T-helper 9 cell (primary cell): ENCODE measurements around the gene GPC3.
"Not testable (repeated sequence)": the region's sequence is repeated elsewhere in the genome, so short reads cannot be mapped to it uniquely, and the experiment has no call there.

Experiments
- DNase-seq: peaks from one replicate; pipeline ENCODE4 v3.0.0-alpha.2; 2020
- total RNA-seq, 2 donors: gene quantifications; one replicate each; lab custom pipeline; 2026; lab: John Stamatoyannopoulos, UW

GPC3 gene
- total RNA-seq = 0 to 0.14 reads per million in 2 donors

DNA sequence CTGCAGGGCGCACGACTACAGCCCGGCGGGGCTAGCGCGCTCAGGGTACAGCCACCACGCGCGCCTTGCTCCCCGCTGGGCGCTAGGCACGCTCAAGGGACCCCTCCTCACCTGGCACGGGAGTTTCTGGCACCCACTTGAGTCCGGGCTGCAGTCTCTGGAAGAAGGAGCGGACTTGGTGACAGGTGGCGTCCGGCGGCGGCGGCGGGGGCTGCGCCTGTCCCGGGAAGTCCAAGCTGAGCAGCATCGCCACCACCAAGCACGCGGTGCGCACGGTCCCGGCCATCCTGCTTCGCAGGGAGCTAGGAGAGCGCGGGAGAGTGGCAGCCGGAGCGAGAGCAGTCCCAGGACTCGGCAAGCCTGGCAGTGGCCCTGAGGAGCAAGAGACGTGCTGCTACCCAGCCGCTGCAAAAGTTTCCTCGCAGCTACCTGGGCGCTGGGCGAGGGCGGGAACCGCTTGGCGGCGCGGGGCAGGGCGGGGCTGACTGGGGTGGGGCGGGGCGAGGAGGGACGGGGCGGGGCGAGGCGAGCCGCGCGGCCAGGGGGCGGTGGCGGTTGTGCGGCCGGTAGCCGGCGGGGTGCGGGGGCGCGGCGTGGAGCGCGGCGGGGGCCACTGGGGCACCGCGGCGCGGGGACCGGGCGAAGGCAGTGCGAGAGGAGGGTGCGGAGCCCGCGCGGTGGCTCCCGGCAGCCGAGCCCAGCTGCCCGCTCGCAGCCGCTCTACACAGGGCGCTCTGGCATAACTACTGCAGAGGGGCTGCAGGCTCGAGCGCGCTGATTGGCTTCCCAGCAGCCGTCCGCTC lies at the start of gene GPC3:
Gene GPC3 (minus strand): TSS at position 431 of the 803 bp plus-strand sequence.
- peak; percentile 7 for DNase-seq

DNA sequence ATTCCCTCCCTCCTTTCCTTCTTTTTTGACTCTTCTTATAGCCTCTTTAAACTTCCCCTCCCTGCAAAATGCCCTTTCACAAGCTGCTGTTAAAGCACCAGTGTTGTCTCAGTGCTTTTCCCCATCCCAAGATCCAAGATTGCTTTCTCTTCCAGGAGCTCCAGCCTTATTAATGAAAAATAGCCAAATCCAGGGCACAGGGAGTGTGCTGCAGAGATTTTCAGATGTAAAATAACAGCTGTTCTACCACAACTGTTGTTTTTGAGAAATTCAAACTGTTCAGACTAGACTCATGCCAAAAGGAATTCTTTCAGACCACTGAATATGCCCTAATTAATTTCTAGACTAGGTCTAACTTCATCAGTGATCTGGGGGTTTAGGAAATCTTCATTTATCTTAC lies 47.0 kb upstream of the GPC3 start:
- no peak for DNase-seq

DNA sequence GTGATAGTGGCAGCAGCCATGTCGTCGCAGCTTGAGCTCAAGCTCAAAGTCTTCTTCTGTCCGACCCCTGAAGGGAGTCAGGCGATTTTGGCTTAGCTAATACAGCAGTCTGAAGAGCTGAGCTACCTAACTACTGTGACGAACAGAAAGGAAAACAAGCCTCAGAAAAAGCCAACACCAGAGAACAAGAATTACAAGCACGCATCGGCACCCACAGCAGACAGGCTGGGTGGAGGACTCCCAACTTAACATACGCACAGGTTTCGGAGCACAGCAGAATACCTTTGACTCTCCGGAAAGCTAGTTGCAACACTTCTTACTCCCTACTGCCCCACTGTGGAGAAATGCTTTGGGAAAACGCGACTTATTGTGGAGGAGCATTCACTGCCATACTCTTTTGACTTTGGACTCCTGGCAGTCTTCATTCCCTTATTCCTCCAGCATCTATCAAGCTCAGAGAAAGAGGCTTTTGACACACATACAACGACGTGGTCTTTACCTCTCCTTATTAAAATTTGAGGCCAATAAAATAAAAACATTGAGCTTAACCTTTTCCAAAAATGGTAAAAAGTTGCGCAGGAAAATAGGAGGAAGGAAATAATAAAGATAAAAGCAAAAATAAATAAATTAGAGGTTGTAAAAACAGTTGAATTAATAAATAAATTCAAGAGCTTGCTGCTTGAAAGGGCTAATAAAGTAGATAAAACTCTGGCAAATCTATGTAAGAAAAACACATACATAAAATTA lies 41.3 kb upstream of the GPC3 start:
- DNase-seq = no peak

GRCh38 chrX:134025986-134026545 lies 40.7 kb upstream of the GPC3 start:
- DNase-seq = no peak

GRCh38 chrX:134024686-134025377 lies 39.4 kb upstream of the GPC3 start:
- DNase-seq = no peak

GRCh38 chrX:134023851-134024281 lies 38.5 kb upstream of the GPC3 start:
- no peak for DNase-seq

DNA sequence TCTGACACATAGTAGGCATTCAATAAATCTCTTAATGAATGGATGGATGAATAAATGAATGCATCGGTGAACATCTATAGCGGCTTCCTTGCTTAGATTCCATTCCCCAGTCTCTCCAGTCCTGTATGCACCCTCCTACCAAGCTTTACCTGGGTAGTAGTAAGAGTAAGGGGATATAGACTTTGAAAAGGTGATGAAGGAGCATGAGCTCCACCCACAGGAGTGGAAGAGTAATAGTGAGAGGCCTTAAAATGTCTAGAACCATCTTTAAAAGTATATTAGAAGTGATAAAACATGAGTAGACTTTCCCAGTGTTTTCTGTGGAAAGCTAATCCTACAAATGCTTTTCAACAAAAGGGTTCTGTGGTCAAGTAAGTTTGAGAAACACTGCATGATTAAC lies 35.5 kb upstream of the GPC3 start:
- DNase-seq = no peak

DNA sequence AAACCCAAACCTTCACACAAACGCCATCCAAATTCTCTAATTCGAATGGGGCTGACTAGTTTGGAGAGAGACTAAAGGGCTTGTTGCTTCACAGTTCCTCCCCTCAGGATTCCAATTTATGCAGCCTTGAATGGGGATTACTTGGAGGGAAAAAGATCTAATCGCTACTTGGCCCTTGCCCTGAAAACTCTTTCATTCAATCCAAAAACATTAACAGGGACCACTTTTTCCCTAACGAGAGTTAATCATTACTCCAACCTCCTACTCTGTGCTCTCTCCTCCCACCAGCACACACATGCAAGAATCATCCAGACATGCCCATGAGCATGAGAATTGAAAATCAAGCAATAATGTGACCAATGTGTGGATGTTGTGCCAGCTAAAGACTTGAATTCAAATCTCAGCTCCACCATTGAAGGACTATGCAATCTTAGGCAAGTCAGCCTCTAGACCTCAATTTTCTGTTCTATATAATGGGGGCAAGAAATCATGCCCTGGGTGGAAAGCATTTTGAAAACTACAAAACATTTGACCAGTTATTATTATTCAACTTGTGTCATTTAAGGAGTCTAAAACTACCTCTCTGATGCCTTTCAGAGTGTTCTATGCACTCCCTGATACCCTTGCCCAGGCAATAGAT lies 34.3 kb upstream of the GPC3 start:
- DNase-seq = no peak

DNA sequence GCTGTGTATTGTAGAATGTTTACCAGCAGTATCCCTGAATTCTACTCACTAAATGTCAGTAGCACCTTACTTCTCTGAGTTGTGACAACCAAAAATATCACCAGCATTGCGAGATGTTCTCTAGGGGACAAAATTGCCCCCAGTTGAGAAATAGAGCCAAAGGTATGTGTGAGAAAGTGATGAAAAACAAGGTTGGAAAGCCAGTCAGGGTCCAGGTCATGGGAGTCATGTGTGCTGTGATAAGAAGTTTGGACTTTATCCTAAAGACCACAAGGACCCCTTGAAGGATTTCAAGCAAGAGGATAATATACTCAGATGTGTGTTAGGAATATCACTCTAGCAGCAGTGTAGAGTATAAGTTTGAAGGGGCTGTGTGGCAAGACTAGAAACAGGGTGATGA lies 30.9 kb upstream of the GPC3 start:
- DNase-seq = not testable (repeated sequence)

DNA sequence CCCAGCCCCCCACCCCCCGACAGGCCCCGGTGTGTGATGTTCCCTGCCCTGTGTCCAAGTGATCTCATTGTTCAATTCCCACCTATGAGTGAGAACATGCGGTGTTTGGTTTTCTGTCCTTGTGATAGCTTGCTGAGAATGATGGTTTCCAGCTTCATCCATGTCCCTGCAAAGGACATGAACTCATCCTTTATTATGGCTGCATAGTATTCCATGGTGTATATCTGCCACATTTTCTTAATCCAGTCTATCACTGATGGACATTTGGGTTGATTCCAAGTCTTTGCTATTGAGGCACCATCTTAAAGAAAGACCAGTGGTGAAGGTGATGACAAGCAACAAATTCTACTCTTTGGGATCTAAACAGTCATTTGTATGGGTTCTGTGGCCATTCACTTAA lies 30.1 kb upstream of the GPC3 start:
- DNase-seq = not testable (repeated sequence)

DNA sequence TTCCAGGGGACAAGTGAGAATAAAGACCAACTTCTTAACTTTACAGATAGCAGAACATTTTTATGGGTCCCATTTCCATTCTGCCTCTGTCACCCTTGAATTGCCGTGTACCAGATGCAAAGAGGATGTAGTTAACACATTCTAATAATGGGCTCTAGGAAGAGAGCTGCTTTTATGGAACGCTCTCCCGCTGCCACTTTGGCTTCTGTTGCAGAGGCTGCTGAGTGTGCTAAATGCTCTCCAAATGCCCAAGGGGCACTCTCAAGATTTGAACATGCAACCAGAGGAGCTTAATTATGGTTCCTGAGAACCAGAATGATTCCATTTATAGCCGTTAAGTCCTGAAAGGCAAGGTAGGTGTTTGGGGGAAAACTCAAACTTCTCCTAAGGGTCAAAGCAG lies 28.1 kb upstream of the GPC3 start:
- no peak for DNase-seq

DNA sequence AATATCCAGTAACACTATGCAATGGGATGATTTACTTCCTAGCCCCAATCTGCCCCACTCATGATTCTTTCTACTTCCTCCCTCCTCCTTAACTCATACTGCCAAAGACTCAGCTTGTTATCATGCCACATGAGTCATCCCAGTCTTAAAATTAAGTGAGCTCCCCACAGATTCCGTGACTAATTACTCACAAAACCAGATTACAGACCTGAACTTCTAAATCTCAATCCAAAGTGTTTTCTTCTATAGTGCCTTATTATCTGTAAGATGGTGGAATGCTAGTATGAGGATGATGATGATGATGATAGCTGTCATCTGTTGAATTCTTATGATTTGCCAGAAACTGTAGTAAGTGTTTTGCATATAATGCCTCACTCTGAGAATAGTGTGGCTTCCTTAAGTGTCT lies 27.7 kb upstream of the GPC3 start:
- DNase-seq = no peak

GRCh38 chrX:134010690-134011089 lies 25.3 kb upstream of the GPC3 start:
- DNase-seq = no peak

DNA sequence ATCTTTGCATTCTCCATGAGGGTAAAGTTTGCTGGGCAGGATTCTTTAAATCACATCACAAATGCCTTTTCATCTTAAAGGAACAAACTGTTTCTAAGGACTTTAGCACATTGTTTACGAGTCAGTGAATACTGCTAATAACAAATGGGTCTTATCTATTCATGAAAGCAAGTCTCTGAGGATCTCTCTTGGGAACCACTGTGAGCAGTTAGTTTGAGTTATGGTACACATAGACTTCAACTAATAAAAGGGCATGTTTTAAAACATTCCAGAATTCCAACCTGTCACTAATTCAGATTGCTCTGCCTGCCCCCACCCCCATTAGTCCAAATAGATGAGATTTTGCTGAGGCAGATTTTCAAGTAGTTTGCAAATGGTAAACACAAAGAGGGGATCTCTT lies 22.3 kb upstream of the GPC3 start:
- DNase-seq = no peak

DNA sequence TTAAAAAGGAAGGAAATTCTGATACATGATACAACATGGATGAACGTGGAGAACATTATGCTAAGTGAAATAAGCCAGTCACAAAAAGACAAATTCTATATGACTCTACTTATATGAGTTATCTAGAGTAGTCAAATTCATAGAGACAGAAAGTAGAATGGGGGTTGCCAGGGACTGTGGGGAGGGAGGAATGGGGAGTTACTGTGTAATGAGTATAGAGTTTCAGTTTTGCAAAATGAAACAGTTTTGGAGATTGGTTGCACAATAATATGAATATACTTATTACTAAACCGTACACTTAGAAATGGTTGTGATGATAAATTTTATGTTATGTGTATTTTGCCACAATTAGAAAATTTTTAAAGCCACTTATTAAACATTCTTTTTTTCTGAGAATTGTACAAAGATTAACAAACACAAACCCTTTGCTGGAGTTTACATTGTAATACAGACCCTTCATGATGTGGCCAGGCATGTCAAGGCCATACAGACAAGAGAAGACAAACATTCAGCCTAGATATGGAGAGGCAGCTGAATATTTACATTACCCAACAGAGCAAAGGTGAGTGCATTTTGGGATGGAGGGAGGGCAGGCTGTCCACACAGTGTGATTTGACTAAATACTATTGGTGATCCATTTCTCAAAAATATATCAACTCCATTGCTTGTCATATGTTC lies 21.2 kb upstream of the GPC3 start:
- DNase-seq = no peak

DNA sequence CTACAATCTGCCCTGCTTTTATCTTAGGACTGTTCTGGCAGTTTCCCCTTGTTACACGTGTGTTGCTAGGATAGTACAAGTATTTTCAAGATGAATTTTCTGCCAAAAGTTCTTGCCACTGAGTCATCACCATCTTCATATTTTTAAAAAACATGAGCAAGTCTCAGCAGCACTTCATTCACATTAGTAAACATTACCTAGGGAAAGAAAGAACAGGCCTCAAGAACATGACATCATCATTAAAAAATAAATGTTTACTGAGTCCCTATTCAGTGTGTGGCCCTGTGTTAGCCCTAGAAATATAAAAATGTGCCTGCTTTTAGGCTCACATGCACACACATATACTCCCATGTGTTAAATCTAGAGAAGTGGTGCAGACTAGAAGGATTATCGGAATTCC lies 18.7 kb upstream of the GPC3 start:
- no peak for DNase-seq

DNA sequence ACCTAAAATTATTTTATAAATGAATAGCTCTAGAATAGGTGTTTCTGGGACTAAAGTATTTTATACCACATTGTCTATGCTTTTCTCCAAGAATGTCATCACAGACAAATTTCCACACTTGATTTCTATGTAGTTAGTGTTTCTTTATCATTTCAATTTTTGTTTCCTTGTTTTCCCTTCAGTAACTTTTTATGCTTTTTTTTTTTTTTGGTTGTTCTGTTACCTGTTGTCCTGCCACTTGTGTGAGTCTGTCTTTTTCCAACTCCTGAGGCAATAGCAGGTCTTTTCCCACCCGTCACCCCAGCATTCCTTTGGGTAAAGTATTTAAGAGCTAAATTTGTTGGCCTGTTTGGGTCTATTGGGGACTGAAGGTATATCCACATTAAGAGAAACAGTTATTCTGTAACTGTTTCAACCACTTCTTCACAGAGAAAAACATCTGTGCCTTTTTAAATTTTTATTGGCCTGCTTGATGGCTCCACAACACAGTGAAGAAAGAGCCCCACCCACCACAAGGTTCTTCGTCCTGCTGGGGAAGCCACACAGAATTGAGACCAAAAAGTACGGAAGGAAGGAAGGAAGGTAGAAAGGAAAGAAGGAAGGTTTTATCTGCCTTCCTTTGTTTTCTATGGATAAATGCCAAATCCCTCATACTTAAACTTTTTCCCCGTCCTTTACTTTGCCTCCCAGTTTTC lies 17.7 kb upstream of the GPC3 start:
- no peak for DNase-seq

GRCh38 chrX:134000260-134001245 lies 15.2 kb upstream of the GPC3 start:
- DNase-seq = no peak

GRCh38 chrX:133999031-133999705 lies 13.8 kb upstream of the GPC3 start:
- DNase-seq = no peak

GRCh38 chrX:133995759-133996158 lies 10.4 kb upstream of the GPC3 start:
- DNase-seq = no peak
